K562 (cell line): ENCODE measurements around the gene MCL1. TPM values are rescaled to one million over a fixed set of nuclear protein-coding genes. Genes with fewer than 3 reads are reported as not detected.

ENCODE experiments used
- ATAC-seq: fragments of 200-7000 bp; cut with Tn5 transposase; 3 replicates; pipeline ENCODE4 v1.9.1; 2020; ENCODE audit warnings: moderate library complexity
- BruUV-seq: library from RNA; stranded (reverse); fragments of 400-500 nt; replicated peaks from 2 replicates; lab custom pipeline; 2021; lab: Mats Ljungman, UMichigan
- CTCF ChIA-PET: fragments of 300-600 bp; formaldehyde crosslinking; extraction: SDS; loops from one replicate; lab custom pipeline; 2021; ENCODE audit warnings: low intra/inter-chr PET ratio; lab: Yijun Ruan, JAX
- POLR2A ChIA-PET: fragments of 300-600, 350-650 bp; sonication (Branson Sonifier 250); formaldehyde crosslinking; extraction: SDS; loops from one replicate; lab custom pipeline; 2021; ENCODE audit warnings: antibody characterized with exemption, inconsistent platforms; lab: Yijun Ruan, JAX
- DNase-seq, 4 experiments: peaks; one replicate each; pipeline versions ENCODE4 v3.0.0 to v3.0.0-alpha.2; 2011 to 2018; ENCODE audit warnings: low spot score in 3 of 4, mixed read lengths in 3 of 4; ENCODE audit errors: extremely low read depth in 1 of 4
- FAIRE-seq: peaks from 2 replicates; lab custom pipeline; 2011; peaks lifted over from hg19 to GRCh38; lab: Jason Lieb, UNC
- H2AFZ ChIP-seq: 2 replicates; pipeline ENCODE4 v1.6.0; 2011; ENCODE audit warnings: low read depth, low read length, control low read depth, inconsistent platforms
- H3K27ac ChIP-seq: fragments of 200-600 bp; 3 replicates; pipeline ENCODE4 v1.8.0; 2011; ENCODE audit warnings: low read depth, mild to moderate bottlenecking, control low read depth, inconsistent platforms, low read length, moderate library complexity, mixed read lengths; ENCODE audit errors: extremely low read depth
- H3K27me3 ChIP-seq, 2 experiments: fragments of 300-600 bp in 1 of 2; 2 replicates in 1 of 2; 3 replicates in 1 of 2; pipeline versions ENCODE4 v1.6.0 to v1.8.0; 2011; ENCODE audit warnings: inconsistent platforms in 2 of 2, low read length in 2 of 2, mild to moderate bottlenecking in 1 of 2, mixed read lengths in 1 of 2, moderate library complexity in 1 of 2; ENCODE audit not compliant: control insufficient read depth in 2 of 2, insufficient read depth in 2 of 2
- H3K36me3 ChIP-seq: fragments of 300-600 bp; 3 replicates; pipeline ENCODE4 v1.8.0; 2011; ENCODE audit warnings: mild to moderate bottlenecking, low read length, inconsistent platforms; ENCODE audit not compliant: control insufficient read depth, insufficient read depth
- H3K4me1 ChIP-seq, 2 experiments: fragments of 200-600 bp in 1 of 2; replicated peaks in 1 of 2; 2 replicates in 1 of 2; 3 replicates in 1 of 2; pipeline versions ENCODE4 v1.5.1 to v1.8.0; 2011; ENCODE audit warnings: inconsistent platforms in 2 of 2, low read length in 2 of 2, mild to moderate bottlenecking in 1 of 2, mixed read lengths in 1 of 2, moderate library complexity in 1 of 2; ENCODE audit not compliant: control insufficient read depth in 2 of 2, insufficient read depth in 2 of 2
- H3K4me2 ChIP-seq: 2 replicates; pipeline ENCODE4 v1.6.1; 2011; ENCODE audit warnings: low read length, control low read depth, inconsistent platforms, mixed read lengths; ENCODE audit not compliant: insufficient read depth
- H3K4me3 ChIP-seq: fragments of 200-600 bp; sonication (generic), shearing (Covaris generic); 2 replicates; pipeline ENCODE4 v1.5.1; 2016; ENCODE audit warnings: control low read depth, inconsistent platforms
- H3K79me2 ChIP-seq: fragments of 200-600 bp; 3 replicates; pipeline ENCODE4 v1.8.0; 2011; ENCODE audit warnings: low read length, inconsistent platforms; ENCODE audit not compliant: control insufficient read depth, insufficient read depth
- H3K9ac ChIP-seq, 2 experiments: 2 replicates each; pipeline versions ENCODE4 v1.6.0 to v1.6.1; 2011; ENCODE audit warnings: low read depth in 2 of 2, low read length in 2 of 2, control low read depth in 1 of 2, inconsistent platforms in 1 of 2, mild to moderate bottlenecking in 1 of 2, mixed read lengths in 1 of 2; ENCODE audit not compliant: insufficient read depth in 1 of 2
- H3K9me1 ChIP-seq: one replicate; pipeline ENCODE4 v1.6.0; 2011; ENCODE audit warnings: inconsistent platforms, mild to moderate bottlenecking, low read length, moderate library complexity; ENCODE audit not compliant: control insufficient read depth, insufficient read depth
- H3K9me3 ChIP-seq: replicated peaks from 2 replicates; pipeline ENCODE4 v1.5.1; 2011; ENCODE audit warnings: low read depth, low read length, inconsistent platforms; ENCODE audit not compliant: control insufficient read depth, insufficient read depth
- H4K20me1 ChIP-seq: replicated peaks from 2 replicates; pipeline ENCODE4 v1.6.1; 2011; ENCODE audit warnings: low read length, inconsistent platforms, mixed read lengths; ENCODE audit not compliant: control insufficient read depth, insufficient read depth
- DPF2 ChIP-seq: fragments of 450-650 bp; IDR thresholded peaks from 2 replicates; pipeline ENCODE4 v1.6.1; 2016
- ELF4 ChIP-seq: fragments of 450-650 bp; formaldehyde crosslinking; IDR thresholded peaks from 2 replicates; pipeline ENCODE4 v1.4.0; 2022; ENCODE audit warnings: missing genetic modification characterization
- ELK1 ChIP-seq: sonication (generic); formaldehyde crosslinking; IDR thresholded peaks from 2 replicates; pipeline ENCODE4 v1.8.1; 2022; ENCODE audit warnings: missing genetic modification reagents
- HDAC3 ChIP-seq: fragments of 450-650 bp; IDR thresholded peaks from 2 replicates; pipeline ENCODE4 v1.6.1; 2018; ENCODE audit warnings: borderline replicate concordance, mild to moderate bottlenecking, moderate library complexity; ENCODE audit not compliant: partially characterized antibody
- MECOM ChIP-seq: fragments of 250-450 bp; sonication (Bioruptor Pico); IDR thresholded peaks from 2 replicates; pipeline ENCODE4 v1.8.0; 2022; ENCODE audit warnings: inconsistent platforms
- RBFOX2 ChIP-seq: fragments of 200-400 bp; formaldehyde crosslinking; IDR thresholded peaks from 2 replicates; pipeline ENCODE4 v1.6.1; 2017; ENCODE audit warnings: low read depth, mild to moderate bottlenecking, low read length, moderate library complexity
- ZFP30 ChIP-seq: fragments of 250-450 bp; sonication (Bioruptor Pico); IDR thresholded peaks from 2 replicates; pipeline ENCODE4 v1.8.0; 2022; ENCODE audit warnings: moderate library complexity, mild to moderate bottlenecking, inconsistent platforms, borderline replicate concordance
- ZFX ChIP-seq: sonication (generic); formaldehyde crosslinking; IDR thresholded peaks from 2 replicates; pipeline ENCODE4 v1.8.0; 2022; ENCODE audit warnings: mild to moderate bottlenecking, missing genetic modification reagents, moderate library complexity
- ZNF217 ChIP-seq: sonication (generic); formaldehyde crosslinking; IDR thresholded peaks from 2 replicates; pipeline ENCODE4 v1.8.0; 2022; ENCODE audit warnings: mild to moderate bottlenecking, missing genetic modification reagents
- ZNF766 ChIP-seq: fragments of 200-800 bp; sonication (Bioruptor generic); conservative IDR thresholded peaks from 2 replicates; pipeline ENCODE4 v1.6.1; 2016; ENCODE audit warnings: missing genetic modification characterization, missing compliant biosample characterization
- WGBS: fragments of 100-300 bp; shearing (Covaris generic); methylation state at CpG from one replicate; pipeline ENCODE4 v1.1.6; 2016; ENCODE audit warnings: low coverage, mixed read lengths; ENCODE audit not compliant: insufficient coverage; ENCODE audit errors: missing lambda C conversion rate; 5-methylcytosine and 5-hydroxymethylcytosine counted together
- in situ Hi-C: fragments of 300-500 bp; cut with MboI; formaldehyde crosslinking; loops from 4 replicates; pipeline ENCODE4 v1.15.0; 2018; ENCODE audit warnings: inconsistent platforms, mixed read lengths
- intact Hi-C: fragments of 100-400 bp; cut with micrococcal nuclease; formaldehyde crosslinking; loops from 2 replicates; pipeline ENCODE4 v1.14.2; 2022
- polyA plus RNA-seq, 8 experiments: library from polyadenylated mRNA; depleted of rRNA in 4 of 8; stranded (reverse) in 5 of 8; unstranded in 3 of 8; fragments of >200 nt; fragmentation: Nextera tagmentation in 2 of 8; fragmentation: Illumina TruSeq in 1 of 8; extraction: Ambion mirVana in 2 of 8; extraction: Trizol in 1 of 8; gene quantifications; 2 replicates each; pipeline versions ENCODE4 v1.2.1 to v1.2.3, GENCODE V29; 2011 to 2014; ENCODE audit warnings: inconsistent platforms in 1 of 8, missing spikeins in 1 of 8
- total RNA-seq, 7 experiments: library from RNA; depleted of rRNA in 6 of 7; stranded (reverse); fragments of >200 nt in 6 of 7; fragmentation: Illumina TruSeq in 2 of 7; extraction: Trizol in 2 of 7; gene quantifications; 2 replicates each; pipeline versions ENCODE4 v1.2.1 to v1.2.3, GENCODE V29; 2011 to 2021; ENCODE audit warnings: low replicate concordance in 1 of 7
- TF ChIP-seq, protein P1 (sequence below): fragments of 250-450 bp; sonication (Bioruptor Pico); IDR thresholded peaks from 2 replicates; pipeline ENCODE4 v1.4.0; 2020; ENCODE audit warnings: mild to moderate bottlenecking, moderate library complexity, borderline replicate concordance
- TF ChIP-seq, protein P2 (sequence below): fragments of 450-650 bp; formaldehyde crosslinking; IDR thresholded peaks from 2 replicates; pipeline ENCODE4 v1.4.0; 2022; ENCODE audit warnings: missing genetic modification characterization
- TF ChIP-seq, protein P3 (sequence below): fragments of 450-650 bp; IDR thresholded peaks from 2 replicates; pipeline ENCODE4 v1.6.1; 2016; ENCODE audit warnings: mild to moderate bottlenecking

MCL1 gene
- total and polyA plus RNA-seq, 9 of the 15 experiments (the other 6 are each of a cell fraction or from before 2014, with no cell fraction given), result 27.1 to 224 (median 138) TPM

GRCh38 chr1:150604226-150604588, 24.8 kb upstream of the MCL1 start:
- POLR2A ChIA-PET, result interaction anchor here (0.5 to 4.9 kb wide), 9 partner anchors 11 to 562 kb away, joined by 3 to 22 read pairs (median 4); partner anchors contain the start of genes LYSMD1, MCL1 and SCNM1
- intact Hi-C loops (no loop called here), in situ Hi-C loops (no loop called here)
- Histone ChIP-seq H3K79me2 (no peaks in the 10 kb centered on the region), H3K27ac (peak overlapping the region; percentile 86), H3K4me2 (peak overlapping the region; percentile 43), H3K27me3 (no peaks in the 10 kb centered on the region), H3K36me3 (no peaks in the 10 kb centered on the region; the same call in 1 of the 3 replicates), H4K20me1 (no peaks in the 10 kb centered on the region), H3K4me1 (peaks cover 11 to 17% of the 10 kb centered on the region in 2 experiments; a peak in 4 of 5 replicates), H3K4me3 (no peak overlapping the region), H3K9me1 (no peaks in the 10 kb centered on the region), H3K9me3 (no peaks in the 10 kb centered on the region), H2AFZ (peak overlapping the region; percentile 56), H3K9ac (peak overlapping the region in 1 of 2 experiments; percentile 51; a peak in 2 of 4 replicates)
- 53% methylated on average over 2 of the region's 2 CpGs for WGBS
- ATAC-seq (no peak), DNase-seq (no peak), FAIRE-seq (no peak)
- TSS peak; percentile 52 for BruUV-seq
- CTCF ChIA-PET, result no interaction called here
- TF ChIP-seq RBFOX2, result peak; percentile 53
- TF ChIP-seq ELF4 (CRISPR knock-in tag), result no peak
- TF ChIP-seq, protein P1, sequence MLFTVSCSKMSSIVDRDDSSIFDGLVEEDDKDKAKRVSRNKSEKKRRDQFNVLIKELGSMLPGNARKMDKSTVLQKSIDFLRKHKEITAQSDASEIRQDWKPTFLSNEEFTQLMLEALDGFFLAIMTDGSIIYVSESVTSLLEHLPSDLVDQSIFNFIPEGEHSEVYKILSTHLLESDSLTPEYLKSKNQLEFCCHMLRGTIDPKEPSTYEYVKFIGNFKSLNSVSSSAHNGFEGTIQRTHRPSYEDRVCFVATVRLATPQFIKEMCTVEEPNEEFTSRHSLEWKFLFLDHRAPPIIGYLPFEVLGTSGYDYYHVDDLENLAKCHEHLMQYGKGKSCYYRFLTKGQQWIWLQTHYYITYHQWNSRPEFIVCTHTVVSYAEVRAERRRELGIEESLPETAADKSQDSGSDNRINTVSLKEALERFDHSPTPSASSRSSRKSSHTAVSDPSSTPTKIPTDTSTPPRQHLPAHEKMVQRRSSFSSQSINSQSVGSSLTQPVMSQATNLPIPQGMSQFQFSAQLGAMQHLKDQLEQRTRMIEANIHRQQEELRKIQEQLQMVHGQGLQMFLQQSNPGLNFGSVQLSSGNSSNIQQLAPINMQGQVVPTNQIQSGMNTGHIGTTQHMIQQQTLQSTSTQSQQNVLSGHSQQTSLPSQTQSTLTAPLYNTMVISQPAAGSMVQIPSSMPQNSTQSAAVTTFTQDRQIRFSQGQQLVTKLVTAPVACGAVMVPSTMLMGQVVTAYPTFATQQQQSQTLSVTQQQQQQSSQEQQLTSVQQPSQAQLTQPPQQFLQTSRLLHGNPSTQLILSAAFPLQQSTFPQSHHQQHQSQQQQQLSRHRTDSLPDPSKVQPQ (CRISPR knock-in tag), result no peak
- TF ChIP-seq, protein P2, sequence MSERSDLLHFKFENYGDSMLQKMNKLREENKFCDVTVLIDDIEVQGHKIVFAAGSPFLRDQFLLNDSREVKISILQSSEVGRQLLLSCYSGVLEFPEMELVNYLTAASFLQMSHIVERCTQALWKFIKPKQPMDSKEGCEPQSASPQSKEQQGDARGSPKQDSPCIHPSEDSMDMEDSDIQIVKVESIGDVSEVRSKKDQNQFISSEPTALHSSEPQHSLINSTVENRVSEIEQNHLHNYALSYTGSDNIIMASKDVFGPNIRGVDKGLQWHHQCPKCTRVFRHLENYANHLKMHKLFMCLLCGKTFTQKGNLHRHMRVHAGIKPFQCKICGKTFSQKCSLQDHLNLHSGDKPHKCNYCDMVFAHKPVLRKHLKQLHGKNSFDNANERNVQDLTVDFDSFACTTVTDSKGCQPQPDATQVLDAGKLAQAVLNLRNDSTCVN, result no peak
- no peak for TF ChIP-seq HDAC3
- TF ChIP-seq DPF2, result no peak
- no peak for TF ChIP-seq ZNF766 (CRISPR knock-in tag)
- no peak for TF ChIP-seq ELK1 (CRISPR knock-in tag)
- TF ChIP-seq ZFX, result no peak
- 0 out of 2 replicates have a peak, but pooled peaks have one; percentile 32 for TF ChIP-seq MECOM (CRISPR knock-in tag)
- no peak for TF ChIP-seq ZFP30 (CRISPR knock-in tag)
- no peak for TF ChIP-seq ZNF217 (CRISPR knock-in tag)
- TF ChIP-seq, protein P3, sequence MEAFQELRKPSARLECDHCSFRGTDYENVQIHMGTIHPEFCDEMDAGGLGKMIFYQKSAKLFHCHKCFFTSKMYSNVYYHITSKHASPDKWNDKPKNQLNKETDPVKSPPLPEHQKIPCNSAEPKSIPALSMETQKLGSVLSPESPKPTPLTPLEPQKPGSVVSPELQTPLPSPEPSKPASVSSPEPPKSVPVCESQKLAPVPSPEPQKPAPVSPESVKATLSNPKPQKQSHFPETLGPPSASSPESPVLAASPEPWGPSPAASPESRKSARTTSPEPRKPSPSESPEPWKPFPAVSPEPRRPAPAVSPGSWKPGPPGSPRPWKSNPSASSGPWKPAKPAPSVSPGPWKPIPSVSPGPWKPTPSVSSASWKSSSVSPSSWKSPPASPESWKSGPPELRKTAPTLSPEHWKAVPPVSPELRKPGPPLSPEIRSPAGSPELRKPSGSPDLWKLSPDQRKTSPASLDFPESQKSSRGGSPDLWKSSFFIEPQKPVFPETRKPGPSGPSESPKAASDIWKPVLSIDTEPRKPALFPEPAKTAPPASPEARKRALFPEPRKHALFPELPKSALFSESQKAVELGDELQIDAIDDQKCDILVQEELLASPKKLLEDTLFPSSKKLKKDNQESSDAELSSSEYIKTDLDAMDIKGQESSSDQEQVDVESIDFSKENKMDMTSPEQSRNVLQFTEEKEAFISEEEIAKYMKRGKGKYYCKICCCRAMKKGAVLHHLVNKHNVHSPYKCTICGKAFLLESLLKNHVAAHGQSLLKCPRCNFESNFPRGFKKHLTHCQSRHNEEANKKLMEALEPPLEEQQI, result no peak
